OCI-LY7 (cell line): Measurements from ENCODE around the gene GZF1. TPM values are rescaled to one million over a fixed set of nuclear protein-coding genes. Genes with fewer than 3 reads are reported as not detected.
A peak's percentile ranks its signal among the peaks of the same experiment; 100 is the strongest.

Experiments used
- BruUV-seq: library from RNA; stranded (reverse); fragments of 400-500 nt; replicated peaks from 2 replicates; lab custom pipeline; 2021; lab: Mats Ljungman, UMichigan
- CTCF ChIA-PET: fragments of 300-600 bp; sonication (Branson Sonifier 250); formaldehyde crosslinking; loops from one replicate; lab custom pipeline; 2022; ENCODE audit warnings: antibody characterized with exemption; ENCODE audit not compliant: unreplicated experiment; lab: Charles Lee
- POLR2A ChIA-PET: fragments of 300-600 bp; sonication (Branson Sonifier 250); formaldehyde crosslinking; loops from one replicate; lab custom pipeline; 2022; ENCODE audit warnings: antibody characterized with exemption; lab: Charles Lee
- DNase-seq: peaks from one replicate; pipeline ENCODE4 v3.0.0-alpha.2; 2015; ENCODE audit warnings: low spot score
- H2AFZ ChIP-seq: fragments of 200-600 bp; sonication (generic), shearing (Covaris generic); 2 replicates; pipeline ENCODE4 v1.6.1; 2014; ENCODE audit warnings: mild to moderate bottlenecking, antibody characterized with exemption, low read length, moderate library complexity
- H3K27ac ChIP-seq: fragments of 200-600 bp; sonication (generic); 2 replicates; pipeline ENCODE4 v1.5.1; 2014; ENCODE audit warnings: mixed run types, low read depth, mild to moderate bottlenecking, moderate library complexity, low read length, inconsistent platforms; ENCODE audit not compliant: poor library complexity, severe bottlenecking
- H3K36me3 ChIP-seq: fragments of 200-600 bp; sonication (generic); 2 replicates; pipeline ENCODE4 v1.6.1; 2014; ENCODE audit warnings: mild to moderate bottlenecking, antibody characterized with exemption, low read length, moderate library complexity, mixed read lengths; ENCODE audit not compliant: insufficient read depth
- H3K4me1 ChIP-seq: fragments of 200-600 bp; sonication (generic); 2 replicates; pipeline ENCODE4 v1.5.1; 2014; ENCODE audit warnings: mild to moderate bottlenecking, low read length; ENCODE audit not compliant: insufficient read depth, poor library complexity, severe bottlenecking
- H3K4me2 ChIP-seq: fragments of 200-600 bp; sonication (generic); 2 replicates; pipeline ENCODE4 v1.6.1; 2014; ENCODE audit warnings: mild to moderate bottlenecking, low read length
- H3K4me3 ChIP-seq: fragments of 200-600 bp; sonication (generic); 2 replicates; pipeline ENCODE4 v1.5.1; 2014; ENCODE audit warnings: mild to moderate bottlenecking, low read depth, low read length; ENCODE audit not compliant: poor library complexity, severe bottlenecking
- H3K79me2 ChIP-seq: fragments of 200-600 bp; sonication (generic); 2 replicates; pipeline ENCODE4 v1.6.1; 2016; ENCODE audit warnings: low read depth, mild to moderate bottlenecking, low read length, moderate library complexity, mixed read lengths; ENCODE audit not compliant: insufficient read depth
- H3K9me2 ChIP-seq: fragments of 200-600 bp; sonication (generic); 2 replicates; pipeline ENCODE4 v1.6.1; 2016; ENCODE audit warnings: mild to moderate bottlenecking, low read length, mixed read lengths; ENCODE audit not compliant: insufficient read depth
- H3K9me3 ChIP-seq: fragments of 200-600 bp; sonication (generic); 2 replicates; pipeline ENCODE4 v1.6.1; 2014; ENCODE audit warnings: mild to moderate bottlenecking, mixed run types, low read length, mixed read lengths
- H4K20me1 ChIP-seq: fragments of 200-600 bp; sonication (generic); 2 replicates; pipeline ENCODE4 v1.6.1; 2014; ENCODE audit warnings: mild to moderate bottlenecking, antibody characterized with exemption, low read length, moderate library complexity, mixed read lengths; ENCODE audit not compliant: insufficient read depth
- EZH2phosphoT487 ChIP-seq: fragments of 200-600 bp; sonication (generic); IDR thresholded peaks from 2 replicates; pipeline ENCODE4 v1.6.1; 2018; ENCODE audit warnings: low read depth, borderline replicate concordance, mild to moderate bottlenecking, mixed run types, antibody characterized with exemption, low read length, moderate library complexity, mixed read lengths
- intact Hi-C: fragments of 100-400 bp; cut with micrococcal nuclease; formaldehyde crosslinking; loops from one replicate; pipeline ENCODE4 v1.10.0; 2022; ENCODE audit not compliant: unreplicated experiment
- total RNA-seq, 2 experiments: library from RNA; depleted of rRNA in 1 of 2; stranded (reverse); fragments of >200 nt in 1 of 2; shearing (Covaris generic) in 1 of 2; gene quantifications; 2 replicates each; pipeline ENCODE4 v1.2.3, GENCODE V29; 2014 to 2022
- TF ChIP-seq, protein P1 (sequence below): fragments of 200-600 bp; sonication (generic); conservative IDR thresholded peaks from 2 replicates; pipeline ENCODE4 v1.5.1; 2014; ENCODE audit warnings: mild to moderate bottlenecking, antibody characterized with exemption, low read length, moderate library complexity, mixed read lengths

The GZF1 gene
- total RNA-seq, 2 experiments from 2014 or later: 17.1 to 17.7 TPM

DNA sequence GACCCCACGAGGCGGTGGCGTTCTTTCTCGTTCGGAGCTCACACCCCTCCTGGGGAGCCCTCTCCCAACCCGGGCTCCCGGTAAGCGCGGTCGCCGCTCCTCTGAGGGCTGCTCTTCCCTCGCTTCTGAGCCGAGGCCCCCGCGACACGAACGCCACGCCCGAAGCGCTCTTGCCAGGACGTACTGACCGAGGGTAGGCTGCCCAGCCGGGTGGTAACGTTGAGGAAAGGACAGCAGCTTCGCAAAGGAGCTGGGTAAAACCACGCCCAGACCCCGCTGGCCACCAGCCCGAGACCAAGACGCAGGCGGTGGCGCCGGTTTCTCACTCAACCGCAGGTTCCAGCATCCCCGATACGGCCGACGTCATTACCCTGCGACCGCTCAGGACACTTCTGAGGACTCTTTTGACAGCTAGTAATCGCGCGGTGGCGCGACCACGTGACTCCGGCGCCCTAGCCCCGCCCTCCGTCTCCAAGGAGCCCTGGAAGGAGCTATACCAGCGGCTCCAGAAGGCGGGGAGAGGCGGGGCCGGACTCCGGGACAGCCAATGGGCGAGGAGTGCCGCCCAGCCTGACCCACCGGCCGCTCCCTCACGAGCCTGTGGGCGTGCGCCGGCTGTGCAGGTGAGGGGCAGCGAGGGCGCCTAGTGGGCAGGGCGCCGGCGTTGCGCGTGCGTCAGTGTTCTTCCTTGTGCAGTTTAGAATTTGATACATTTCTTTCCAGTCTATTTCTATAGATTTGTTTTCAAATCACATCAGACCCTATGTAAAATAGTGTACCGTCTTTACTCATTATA is 4.0 kb upstream of the GZF1 start:
- TF ChIP-seq, protein P1, sequence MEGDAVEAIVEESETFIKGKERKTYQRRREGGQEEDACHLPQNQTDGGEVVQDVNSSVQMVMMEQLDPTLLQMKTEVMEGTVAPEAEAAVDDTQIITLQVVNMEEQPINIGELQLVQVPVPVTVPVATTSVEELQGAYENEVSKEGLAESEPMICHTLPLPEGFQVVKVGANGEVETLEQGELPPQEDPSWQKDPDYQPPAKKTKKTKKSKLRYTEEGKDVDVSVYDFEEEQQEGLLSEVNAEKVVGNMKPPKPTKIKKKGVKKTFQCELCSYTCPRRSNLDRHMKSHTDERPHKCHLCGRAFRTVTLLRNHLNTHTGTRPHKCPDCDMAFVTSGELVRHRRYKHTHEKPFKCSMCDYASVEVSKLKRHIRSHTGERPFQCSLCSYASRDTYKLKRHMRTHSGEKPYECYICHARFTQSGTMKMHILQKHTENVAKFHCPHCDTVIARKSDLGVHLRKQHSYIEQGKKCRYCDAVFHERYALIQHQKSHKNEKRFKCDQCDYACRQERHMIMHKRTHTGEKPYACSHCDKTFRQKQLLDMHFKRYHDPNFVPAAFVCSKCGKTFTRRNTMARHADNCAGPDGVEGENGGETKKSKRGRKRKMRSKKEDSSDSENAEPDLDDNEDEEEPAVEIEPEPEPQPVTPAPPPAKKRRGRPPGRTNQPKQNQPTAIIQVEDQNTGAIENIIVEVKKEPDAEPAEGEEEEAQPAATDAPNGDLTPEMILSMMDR: no peak; the same call in 1 of the 2 replicates
- no peak for TF ChIP-seq EZH2phosphoT487
- H3K9me2 ChIP-seq: no peaks in the 10 kb centered on the region
- H3K4me2 ChIP-seq: peak overlapping the region; percentile 88
- peaks cover 30% of the 10 kb centered on the region for H3K4me1 ChIP-seq
- peaks cover 32% of the 10 kb centered on the region for H3K79me2 ChIP-seq
- peak overlapping the region; percentile 71; the same call in 1 of the 2 replicates for H2AFZ ChIP-seq
- CTCF ChIA-PET: interaction anchor here (1.1 to 3.0 kb wide), 3 partner anchors 8 to 20 kb away, joined by 3 to 13 read pairs (median 4); partner anchors contain the start of gene NXT1
- POLR2A ChIA-PET: interaction anchor here (0.8 to 2.6 kb wide), 12 partner anchors 8 to 64 kb away, joined by 3 to 25 read pairs (median 4); partner anchors contain the start of genes NAPB and NXT1
- peaks cover 2% of the 10 kb centered on the region for H4K20me1 ChIP-seq
- H3K36me3 ChIP-seq: peaks cover 33% of the 10 kb centered on the region
- intact Hi-C loops: loop anchor here (1.0 kb wide), 1 partner anchor 8 kb away; the partner anchor contains the start of gene NXT1
- DNase-seq: peak; percentile 99
- H3K27ac ChIP-seq: peak overlapping the region; percentile 63
- peak overlapping the region; percentile 79 for H3K4me3 ChIP-seq
- no TSS peak for BruUV-seq
- H3K9me3 ChIP-seq: no peaks in the 10 kb centered on the region

DNA sequence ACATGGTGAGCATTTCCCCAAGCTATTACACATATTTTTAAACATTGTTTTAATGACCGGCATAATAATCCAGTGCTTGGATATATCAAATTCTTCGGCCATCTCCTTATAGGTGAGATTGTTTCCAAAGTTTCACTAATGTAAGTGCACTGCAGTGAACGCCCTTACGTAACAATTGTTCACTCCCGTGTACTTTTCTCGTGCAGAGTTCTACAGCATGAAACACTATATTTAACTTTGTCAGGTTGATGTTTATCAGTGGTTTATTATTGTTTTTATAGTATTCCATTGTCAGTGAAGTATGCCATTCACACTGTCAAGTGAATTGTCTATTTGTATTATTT is 3.4 kb upstream of the GZF1 start:
- H3K27ac ChIP-seq: peak overlapping the region; percentile 46
- no peak for DNase-seq
- peak overlapping the region; percentile 71; the same call in 1 of the 2 replicates for H2AFZ ChIP-seq
- no peaks in the 10 kb centered on the region for H3K9me2 ChIP-seq
- H3K4me2 ChIP-seq: peak overlapping the region; percentile 84
- peaks cover 28% of the 10 kb centered on the region for H3K36me3 ChIP-seq
- BruUV-seq: no TSS peak
- ChIA-PET POLR2A (interaction anchor here (0.8 to 2.6 kb wide), 12 partner anchors 8 to 64 kb away, joined by 3 to 25 read pairs (median 4); partner anchors contain the start of genes NAPB and NXT1), CTCF (interaction anchor here (1.3 to 3.0 kb wide), 2 partner anchors 9 to 20 kb away, joined by 3 to 13 read pairs; partner anchors contain the start of gene NXT1)
- peaks cover 6% of the 10 kb centered on the region for H4K20me1 ChIP-seq
- intact Hi-C loops: loop anchor here (1.0 kb wide), 1 partner anchor 8 kb away; the partner anchor contains the start of gene NXT1
- H3K4me1 ChIP-seq: peaks cover 35% of the 10 kb centered on the region
- peak overlapping the region; percentile 69 for H3K4me3 ChIP-seq
- peaks cover 32% of the 10 kb centered on the region for H3K79me2 ChIP-seq
- H3K9me3 ChIP-seq: no peaks in the 10 kb centered on the region
- no peak for TF ChIP-seq EZH2phosphoT487
- TF ChIP-seq, protein P1: no peak
